MM.1S (cell line): ENCODE measurements around the gene FBXO42.

ENCODE experiments used
- DNase-seq: peaks from one replicate; pipeline ENCODE4 v3.0.0-alpha.2; 2015
- H2AFZ ChIP-seq: fragments of 300-600 bp; sonication (generic); 2 replicates; pipeline ENCODE4 v1.6.0; 2016; ENCODE audit warnings: antibody characterized with exemption, low read length
- H3F3A ChIP-seq: fragments of 300-600 bp; sonication (generic); 2 replicates; pipeline ENCODE4 v1.6.1; 2016; ENCODE audit warnings: mild to moderate bottlenecking, antibody characterized with exemption, low read length, moderate library complexity, mixed read lengths; ENCODE audit not compliant: insufficient read depth
- H3K27ac ChIP-seq: fragments of 300-600 bp; sonication (generic); 2 replicates; pipeline ENCODE4 v1.5.1; 2016; ENCODE audit warnings: mild to moderate bottlenecking, low read length
- H3K27me3 ChIP-seq: fragments of 300-600 bp; sonication (generic); replicated peaks from 2 replicates; pipeline ENCODE4 v1.6.0; 2016; ENCODE audit warnings: low read length; ENCODE audit not compliant: insufficient read depth
- H3K36me3 ChIP-seq: fragments of 300-600 bp; sonication (generic); replicated peaks from 2 replicates; pipeline ENCODE4 v1.6.1; 2016; ENCODE audit warnings: mild to moderate bottlenecking, low read length, mixed read lengths; ENCODE audit not compliant: insufficient read depth
- H3K4me1 ChIP-seq: fragments of 300-600 bp; sonication (generic); 2 replicates; pipeline ENCODE4 v1.6.1; 2016; ENCODE audit warnings: low read length, mixed read lengths
- H3K4me2 ChIP-seq: fragments of 300-600 bp; sonication (generic); 2 replicates; pipeline ENCODE4 v1.6.0; 2016; ENCODE audit warnings: low read depth, low read length
- H3K4me3 ChIP-seq: fragments of 300-600 bp; sonication (generic); 2 replicates; pipeline ENCODE4 v1.5.1; 2016; ENCODE audit warnings: low read length, mixed read lengths
- H3K79me2 ChIP-seq: fragments of 300-600 bp; sonication (generic); 2 replicates; pipeline ENCODE4 v1.6.1; 2016; ENCODE audit warnings: mixed run types, low read length, mixed read lengths
- H3K9ac ChIP-seq: fragments of 300-600 bp; sonication (generic); 2 replicates; pipeline ENCODE4 v1.6.1; 2016; ENCODE audit warnings: low read length, mixed read lengths
- H3K9me2 ChIP-seq: fragments of 300-600 bp; sonication (generic); replicated peaks from 2 replicates; pipeline ENCODE4 v1.6.1; 2016; ENCODE audit warnings: mild to moderate bottlenecking, low read length, mixed read lengths; ENCODE audit not compliant: insufficient read depth
- H3K9me3 ChIP-seq: fragments of 300-600 bp; sonication (generic); replicated peaks from 2 replicates; pipeline ENCODE4 v1.6.1; 2016; ENCODE audit warnings: mild to moderate bottlenecking, low read length, mixed read lengths; ENCODE audit not compliant: insufficient read depth
- H4K20me1 ChIP-seq: fragments of 300-600 bp; sonication (generic); 2 replicates; pipeline ENCODE4 v1.6.1; 2016; ENCODE audit warnings: mild to moderate bottlenecking, low read length, moderate library complexity, mixed read lengths; ENCODE audit not compliant: insufficient read depth
- CTCF ChIP-seq: fragments of 300-600 bp; sonication (generic); IDR thresholded peaks from 2 replicates; pipeline ENCODE4 v1.5.1; 2016; ENCODE audit warnings: antibody characterized with exemption, low read length, mixed read lengths
- EZH2 ChIP-seq: fragments of 300-600 bp; sonication (generic); optimal IDR thresholded peaks from 2 replicates; pipeline ENCODE3; 2017; ENCODE audit warnings: low read depth, mild to moderate bottlenecking, antibody characterized with exemption, low read length, mixed read lengths
- EZH2phosphoT487 ChIP-seq: fragments of 300-600 bp; sonication (generic); IDR thresholded peaks from 2 replicates; pipeline ENCODE4 v1.6.1; 2018; ENCODE audit warnings: antibody characterized with exemption, low read length

FBXO42 gene

DNA sequence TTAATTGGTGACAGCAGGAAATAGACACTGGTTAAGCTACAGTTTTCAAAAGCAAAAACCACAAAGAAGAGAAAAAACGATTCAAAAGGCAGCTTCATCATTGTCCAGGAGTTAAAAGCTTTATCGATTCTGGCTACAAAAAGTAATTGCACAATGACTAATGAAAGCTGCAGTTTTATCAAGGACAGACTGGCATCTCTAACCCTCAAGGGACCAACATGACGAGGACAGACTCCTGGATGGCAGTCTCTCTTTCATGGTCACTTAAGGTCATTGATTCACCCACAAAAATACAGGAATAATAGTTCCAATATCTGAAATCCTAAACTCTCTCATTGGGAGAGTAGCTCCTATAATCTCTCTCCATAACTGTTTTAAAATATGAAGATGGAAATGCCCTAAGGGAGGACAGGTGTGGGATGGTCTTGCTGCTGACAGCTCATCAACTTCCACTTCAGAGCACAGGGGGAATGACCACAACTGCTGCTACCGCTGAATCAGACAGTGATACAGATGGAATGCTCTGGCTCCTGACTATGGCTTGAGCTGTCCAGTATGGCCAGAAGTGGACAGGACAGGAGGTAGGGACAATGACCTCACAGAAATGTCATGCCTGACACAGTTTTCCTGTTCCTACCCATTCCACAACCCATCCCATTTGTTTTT is 97.9 kb downstream of the FBXO42 start:
- DNase-seq, result no peak
- H3F3A ChIP-seq, result peaks cover 3% of the 10 kb centered on the region; the same call in 1 of the 2 replicates
- no peaks in the 10 kb centered on the region for H3K27me3 ChIP-seq
- no peak overlapping the region for H3K4me3 ChIP-seq
- H3K79me2 ChIP-seq, result no peaks in the 10 kb centered on the region; the same call in 1 of the 2 replicates
- no peak overlapping the region for H3K9ac ChIP-seq
- no peak overlapping the region for H2AFZ ChIP-seq
- H3K27ac ChIP-seq, result no peak overlapping the region
- TF ChIP-seq CTCF, result no peak
- no peak for TF ChIP-seq EZH2phosphoT487
- TF ChIP-seq EZH2, result no peak
- peaks cover 7% of the 10 kb centered on the region for H3K4me1 ChIP-seq
- no peaks in the 10 kb centered on the region for H3K9me2 ChIP-seq
- no peak overlapping the region for H3K4me2 ChIP-seq
- H3K36me3 ChIP-seq, result no peaks in the 10 kb centered on the region
- H3K9me3 ChIP-seq, result no peaks in the 10 kb centered on the region
- no peaks in the 10 kb centered on the region for H4K20me1 ChIP-seq

DNA sequence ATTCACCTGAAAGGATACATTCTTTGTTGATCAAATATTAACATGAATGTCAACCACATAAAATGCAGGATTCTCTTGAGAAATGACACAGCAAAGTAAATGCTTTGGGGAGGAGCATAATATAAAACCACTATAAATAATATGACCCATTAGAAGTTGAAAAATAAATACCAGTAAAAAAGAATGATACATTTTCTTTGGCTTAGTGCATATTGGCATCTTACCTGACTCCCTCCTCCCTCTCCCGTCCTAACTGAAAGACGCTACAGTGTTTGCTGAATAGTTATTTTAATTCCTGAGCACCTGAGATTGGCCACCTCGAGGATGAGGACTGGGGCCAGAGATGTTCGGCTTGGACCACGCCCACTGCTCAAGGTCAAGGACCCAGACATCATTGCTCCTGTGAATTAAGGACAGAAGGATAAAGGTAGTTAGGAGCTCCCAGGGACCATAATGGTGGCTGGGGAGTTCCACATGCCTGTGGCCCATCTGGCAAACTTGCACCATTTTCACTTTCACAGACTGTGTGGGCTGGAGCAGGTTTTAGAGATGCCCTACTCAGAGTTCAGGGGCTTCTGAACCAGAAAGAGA is 98.9 kb downstream of the FBXO42 start:
- no peak overlapping the region for H3K9ac ChIP-seq
- peaks cover 9% of the 10 kb centered on the region for H3K4me1 ChIP-seq
- no peaks in the 10 kb centered on the region for H3K9me2 ChIP-seq
- no peaks in the 10 kb centered on the region for H3K27me3 ChIP-seq
- no peak for DNase-seq
- H2AFZ ChIP-seq, result no peak overlapping the region
- H3K9me3 ChIP-seq, result no peaks in the 10 kb centered on the region
- TF ChIP-seq EZH2phosphoT487, result no peak
- no peak for TF ChIP-seq EZH2
- no peak for TF ChIP-seq CTCF
- H3K36me3 ChIP-seq, result no peaks in the 10 kb centered on the region
- H3K79me2 ChIP-seq, result no peaks in the 10 kb centered on the region; the same call in 1 of the 2 replicates
- peaks cover 5% of the 10 kb centered on the region; the same call in 1 of the 2 replicates for H3F3A ChIP-seq
- H3K27ac ChIP-seq, result no peak overlapping the region
- no peak overlapping the region for H3K4me3 ChIP-seq
- no peak overlapping the region for H3K4me2 ChIP-seq
- H4K20me1 ChIP-seq, result no peaks in the 10 kb centered on the region

DNA sequence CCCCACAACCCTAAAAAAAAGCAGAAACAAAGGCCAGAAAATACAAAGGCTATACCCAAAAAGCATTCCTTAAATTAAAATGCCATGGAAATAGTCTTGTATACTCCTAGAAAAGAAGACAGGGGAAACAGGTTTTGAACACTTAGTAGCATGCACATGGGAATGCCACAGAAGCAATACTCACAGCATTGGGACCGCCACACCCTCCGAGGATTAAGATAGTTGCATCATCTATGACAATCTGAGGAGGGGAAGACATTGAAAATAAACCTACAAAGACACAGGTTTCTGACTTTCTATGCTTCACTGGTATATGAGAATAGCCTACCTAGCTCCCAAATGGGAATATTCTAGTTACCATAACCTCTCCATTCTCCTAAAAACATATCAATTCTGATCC is 99.4 kb downstream of the FBXO42 start:
- H3K4me1 ChIP-seq, result peaks cover 9% of the 10 kb centered on the region
- H3K36me3 ChIP-seq, result no peaks in the 10 kb centered on the region
- no peak overlapping the region for H2AFZ ChIP-seq
- H3K4me2 ChIP-seq, result no peak overlapping the region
- TF ChIP-seq CTCF (no peak), EZH2phosphoT487 (no peak), EZH2 (no peak)
- DNase-seq, result no peak
- H3K4me3 ChIP-seq, result no peak overlapping the region
- H3K27me3 ChIP-seq, result no peaks in the 10 kb centered on the region
- no peak overlapping the region for H3K9ac ChIP-seq
- H3F3A ChIP-seq, result peaks cover 5% of the 10 kb centered on the region; the same call in 1 of the 2 replicates
- H3K27ac ChIP-seq, result no peak overlapping the region
- H3K9me3 ChIP-seq, result no peaks in the 10 kb centered on the region
- H3K9me2 ChIP-seq, result no peaks in the 10 kb centered on the region
- no peaks in the 10 kb centered on the region for H4K20me1 ChIP-seq
- no peaks in the 10 kb centered on the region for H3K79me2 ChIP-seq
